Measurements from ENCODE around the gene SPATA45.

SPATA45 gene

GRCh38 chr1:212814537-212815334, 32.7 kb downstream of the SPATA45 start:
- Histone ChIP-seq H3K36me3 (ENCODE audit: control insufficient read depth, low read length) (no peaks in the 10 kb centered on the region; the same call in none of the 2 replicates), H3K79me2 (ENCODE audit: control insufficient read depth, low read length) (no peaks in the 10 kb centered on the region), H3K9me3 (ENCODE audit: control insufficient read depth, insufficient read depth, low read length) (no peaks in the 10 kb centered on the region), H3K9me2 (replicated peaks; ENCODE audit: control insufficient read depth, low read length) (no peaks in the 10 kb centered on the region), H3K27me3 (ENCODE audit: control insufficient read depth, low read length) (no peaks in the 10 kb centered on the region), H3F3A (ENCODE audit: control insufficient read depth, insufficient read depth) (peaks cover 8% of the 10 kb centered on the region), H3K4me1 (ENCODE audit: control insufficient read depth, low read length) (peaks cover 7% of the 10 kb centered on the region), H4K20me1 (ENCODE audit: control insufficient read depth, insufficient read depth, low read depth, low read length) (no peaks in the 10 kb centered on the region), H3K4me3 (ENCODE audit: low read length) (no peak overlapping the region), H3K4me2 (ENCODE audit: low read length) (no peak overlapping the region), H3K27ac (ENCODE audit: low read depth, low read length) (no peak overlapping the region)
- no peak for TF ChIP-seq EZH2phosphoT487 (IDR thresholded peaks at IDR 0.05; ENCODE audit: borderline replicate concordance, low read length)
- peak; percentile 55 for TF ChIP-seq CTCF (IDR thresholded peaks at IDR 0.05; ENCODE audit: low read depth, low read length, poor library complexity, severe bottlenecking)

- no peaks in the 10 kb centered on the region for H3K9me3 ChIP-seq (ENCODE audit: control insufficient read depth, insufficient read depth, low read length)
- no peaks in the 10 kb centered on the region for H4K20me1 ChIP-seq (ENCODE audit: control insufficient read depth, insufficient read depth, low read depth, low read length)
- peaks cover 50% of the 10 kb centered on the region for H3K36me3 ChIP-seq (ENCODE audit: control insufficient read depth, low read length)
- no peak overlapping the region for H3K4me2 ChIP-seq (ENCODE audit: low read length)
- H3K9me2 ChIP-seq (replicated peaks; ENCODE audit: control insufficient read depth, low read length): no peaks in the 10 kb centered on the region
- TF ChIP-seq EZH2phosphoT487 (IDR thresholded peaks at IDR 0.05; ENCODE audit: borderline replicate concordance, low read length) (no peak), CTCF (IDR thresholded peaks at IDR 0.05; ENCODE audit: low read depth, low read length, poor library complexity, severe bottlenecking) (no peak)
- no peaks in the 10 kb centered on the region for H3K4me1 ChIP-seq (ENCODE audit: control insufficient read depth, low read length)
- no peaks in the 10 kb centered on the region for H3F3A ChIP-seq (ENCODE audit: control insufficient read depth, insufficient read depth)
- H3K4me3 ChIP-seq (ENCODE audit: low read length): no peak overlapping the region
- H3K79me2 ChIP-seq (ENCODE audit: control insufficient read depth, low read length): no peaks in the 10 kb centered on the region
- H3K27me3 ChIP-seq (ENCODE audit: control insufficient read depth, low read length): no peaks in the 10 kb centered on the region
- no peak overlapping the region for H3K27ac ChIP-seq (ENCODE audit: low read depth, low read length)
Observed at GRCh38 chr1:212805767-212806166, 41.7 kb downstream of the SPATA45 start.

- Histone ChIP-seq H3K36me3 (ENCODE audit: control insufficient read depth, low read length) (peaks cover 57% of the 10 kb centered on the region), H4K20me1 (ENCODE audit: control insufficient read depth, insufficient read depth, low read depth, low read length) (no peaks in the 10 kb centered on the region), H3K4me2 (ENCODE audit: low read length) (no peak overlapping the region), H3K9me2 (replicated peaks; ENCODE audit: control insufficient read depth, low read length) (no peaks in the 10 kb centered on the region), H3K27ac (ENCODE audit: low read depth, low read length) (no peak overlapping the region), H3K79me2 (ENCODE audit: control insufficient read depth, low read length) (peaks cover 10% of the 10 kb centered on the region), H3K27me3 (ENCODE audit: control insufficient read depth, low read length) (no peaks in the 10 kb centered on the region), H3K4me3 (ENCODE audit: low read length) (no peak overlapping the region), H3K4me1 (ENCODE audit: control insufficient read depth, low read length) (peaks cover 56% of the 10 kb centered on the region), H3F3A (ENCODE audit: control insufficient read depth, insufficient read depth) (peaks cover 18% of the 10 kb centered on the region), H3K9me3 (ENCODE audit: control insufficient read depth, insufficient read depth, low read length) (no peaks in the 10 kb centered on the region)
- TF ChIP-seq CTCF (IDR thresholded peaks at IDR 0.05; ENCODE audit: low read depth, low read length, poor library complexity, severe bottlenecking) (no peak), EZH2phosphoT487 (IDR thresholded peaks at IDR 0.05; ENCODE audit: borderline replicate concordance, low read length) (no peak)
Observed at GRCh38 chr1:212797681-212798080, 49.8 kb downstream of the SPATA45 start.
